ENCODE results near the gene RNF220. TPM values are rescaled to one million over a fixed set of nuclear protein-coding genes. Genes with fewer than 3 reads are reported as not detected.

RNF220 gene
- polyA plus RNA-seq, 1 donor (not counting 4 experiments of a cell fraction or from before 2014, with no cell fraction given): 42.7 TPM

DNA sequence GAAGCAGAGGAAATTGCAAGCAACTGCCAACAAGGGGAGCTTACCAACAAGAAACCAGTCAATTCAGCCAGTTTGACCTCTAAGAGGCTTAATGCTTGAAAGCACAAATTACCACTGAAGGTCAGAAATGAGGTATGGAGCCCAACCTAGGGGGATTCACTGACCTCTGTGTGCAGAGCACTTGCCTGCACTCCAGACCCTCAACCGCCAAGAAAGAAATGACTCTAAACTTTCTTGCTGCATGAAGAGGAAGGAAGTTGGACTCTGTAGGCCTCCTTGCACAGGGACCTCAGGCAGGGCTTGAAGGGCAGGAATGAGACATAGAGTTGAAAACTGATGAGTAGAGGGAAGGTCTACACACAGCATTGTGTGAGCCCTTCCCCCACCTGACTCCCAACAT is 279.5 kb downstream of the RNF220 start:
- Histone ChIP-seq H3K9me1 (ENCODE audit: control insufficient read depth, extremely low read depth, insufficient read depth, low read length) (no peaks in the 10 kb centered on the region), H3K9me3 (ENCODE audit: control insufficient read depth, low read depth, low read length) (no peaks in the 10 kb centered on the region), H3K79me2 (ENCODE audit: control insufficient read depth, insufficient read depth, low read length) (no peaks in the 10 kb centered on the region), H3K4me2 (ENCODE audit: control insufficient read depth, extremely low read depth, insufficient read depth, low read depth, low read length) (no peak overlapping the region), H3K27ac (ENCODE audit: control insufficient read depth, insufficient read depth, low read length) (no peak overlapping the region), H3K4me1 (ENCODE audit: control insufficient read depth, extremely low read depth, insufficient read depth, low read length) (no peaks in the 10 kb centered on the region), H3K27me3 (ENCODE audit: control insufficient read depth, extremely low read depth, insufficient read depth, low read length) (no peaks in the 10 kb centered on the region), H4K20me1 (ENCODE audit: control insufficient read depth, extremely low read depth, insufficient read depth, low read length) (no peaks in the 10 kb centered on the region), H3K9ac (ENCODE audit: control insufficient read depth, extremely low read depth, insufficient read depth, low read length) (no peak overlapping the region), H2AFZ (ENCODE audit: control insufficient read depth, low read length) (no peak overlapping the region), H3K4me3 (ENCODE audit: control insufficient read depth in 2 of 3, extremely low read depth in 1 of 3, insufficient read depth in 2 of 3, low read depth in 1 of 3, low read length in 3 of 3) (no peak overlapping the region), H3K36me3 (ENCODE audit: control insufficient read depth in 2 of 2, extremely low read depth in 1 of 2, insufficient read depth in 2 of 2, low read length in 2 of 2) (peaks cover 0 to 2% of the 10 kb centered on the region in 2 experiments)
- TF ChIP-seq EZH2 (IDR thresholded peaks at IDR 0.05; ENCODE audit: low read length): no peak
- TF ChIP-seq, protein P1, sequence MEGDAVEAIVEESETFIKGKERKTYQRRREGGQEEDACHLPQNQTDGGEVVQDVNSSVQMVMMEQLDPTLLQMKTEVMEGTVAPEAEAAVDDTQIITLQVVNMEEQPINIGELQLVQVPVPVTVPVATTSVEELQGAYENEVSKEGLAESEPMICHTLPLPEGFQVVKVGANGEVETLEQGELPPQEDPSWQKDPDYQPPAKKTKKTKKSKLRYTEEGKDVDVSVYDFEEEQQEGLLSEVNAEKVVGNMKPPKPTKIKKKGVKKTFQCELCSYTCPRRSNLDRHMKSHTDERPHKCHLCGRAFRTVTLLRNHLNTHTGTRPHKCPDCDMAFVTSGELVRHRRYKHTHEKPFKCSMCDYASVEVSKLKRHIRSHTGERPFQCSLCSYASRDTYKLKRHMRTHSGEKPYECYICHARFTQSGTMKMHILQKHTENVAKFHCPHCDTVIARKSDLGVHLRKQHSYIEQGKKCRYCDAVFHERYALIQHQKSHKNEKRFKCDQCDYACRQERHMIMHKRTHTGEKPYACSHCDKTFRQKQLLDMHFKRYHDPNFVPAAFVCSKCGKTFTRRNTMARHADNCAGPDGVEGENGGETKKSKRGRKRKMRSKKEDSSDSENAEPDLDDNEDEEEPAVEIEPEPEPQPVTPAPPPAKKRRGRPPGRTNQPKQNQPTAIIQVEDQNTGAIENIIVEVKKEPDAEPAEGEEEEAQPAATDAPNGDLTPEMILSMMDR (optimal IDR thresholded peaks at IDR 0.05 in 1 of 3, IDR thresholded peaks at IDR 0.05 in 1 of 3, conservative IDR thresholded peaks at IDR 0.05 in 1 of 3; ENCODE audit: extremely low read depth in 1 of 3, insufficient read depth in 2 of 3, low read length in 3 of 3): no peak
- no peak for DNase-seq (ENCODE audit: low read depth, low spot score)
- FAIRE-seq: no peak
- dilution Hi-C loops (cut with MboI; ENCODE audit: extremely low pct_ligation_motif_present, low sequenced_read_pairs): no loop called here

DNA sequence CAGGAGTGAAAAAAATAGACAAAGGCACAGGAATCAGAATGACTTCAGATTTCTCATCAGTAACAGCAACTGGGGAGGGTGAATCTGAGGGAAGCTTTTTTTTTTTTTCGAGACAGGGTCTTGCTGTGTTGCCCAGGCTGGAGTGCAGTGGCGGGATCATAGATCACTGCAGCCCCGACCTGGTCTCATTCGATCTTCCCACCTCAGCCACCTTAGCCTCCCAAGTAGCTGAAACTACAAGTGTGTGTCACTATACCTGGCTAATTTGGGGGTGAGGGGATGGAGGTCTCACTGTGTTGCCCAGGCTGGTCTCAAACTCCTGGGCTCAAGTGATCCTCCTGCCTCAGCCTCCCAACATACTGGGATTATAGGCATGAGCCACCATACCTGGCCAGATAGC is 280.2 kb downstream of the RNF220 start:
- dilution Hi-C loops (cut with MboI; ENCODE audit: extremely low pct_ligation_motif_present, low sequenced_read_pairs): no loop called here
- DNase-seq (ENCODE audit: low read depth, low spot score) (no peak), FAIRE-seq (no peak)
- TF ChIP-seq, protein P1 (optimal IDR thresholded peaks at IDR 0.05 in 1 of 3, IDR thresholded peaks at IDR 0.05 in 1 of 3, conservative IDR thresholded peaks at IDR 0.05 in 1 of 3; ENCODE audit: extremely low read depth in 1 of 3, insufficient read depth in 2 of 3, low read length in 3 of 3): no peak
- Histone ChIP-seq H3K4me1 (ENCODE audit: control insufficient read depth, extremely low read depth, insufficient read depth, low read length) (no peaks in the 10 kb centered on the region), H3K79me2 (ENCODE audit: control insufficient read depth, insufficient read depth, low read length) (no peaks in the 10 kb centered on the region), H3K36me3 (ENCODE audit: control insufficient read depth in 2 of 2, extremely low read depth in 1 of 2, insufficient read depth in 2 of 2, low read length in 2 of 2) (peaks cover 0 to 2% of the 10 kb centered on the region in 2 experiments), H3K27me3 (ENCODE audit: control insufficient read depth, extremely low read depth, insufficient read depth, low read length) (no peaks in the 10 kb centered on the region), H3K4me3 (ENCODE audit: control insufficient read depth in 2 of 3, extremely low read depth in 1 of 3, insufficient read depth in 2 of 3, low read depth in 1 of 3, low read length in 3 of 3) (no peak overlapping the region), H3K9me1 (ENCODE audit: control insufficient read depth, extremely low read depth, insufficient read depth, low read length) (no peaks in the 10 kb centered on the region), H2AFZ (ENCODE audit: control insufficient read depth, low read length) (no peak overlapping the region), H3K9me3 (ENCODE audit: control insufficient read depth, low read depth, low read length) (no peaks in the 10 kb centered on the region), H3K9ac (ENCODE audit: control insufficient read depth, extremely low read depth, insufficient read depth, low read length) (no peak overlapping the region), H3K27ac (ENCODE audit: control insufficient read depth, insufficient read depth, low read length) (no peak overlapping the region), H3K4me2 (ENCODE audit: control insufficient read depth, extremely low read depth, insufficient read depth, low read depth, low read length) (no peak overlapping the region), H4K20me1 (ENCODE audit: control insufficient read depth, extremely low read depth, insufficient read depth, low read length) (no peaks in the 10 kb centered on the region)
